ENCODE measurements around the gene SPEN.
"Not testable (repeated sequence)": the region's sequence is repeated elsewhere in the genome, so short reads cannot be mapped to it uniquely, and the experiment has no call there.

SPEN gene

DNA sequence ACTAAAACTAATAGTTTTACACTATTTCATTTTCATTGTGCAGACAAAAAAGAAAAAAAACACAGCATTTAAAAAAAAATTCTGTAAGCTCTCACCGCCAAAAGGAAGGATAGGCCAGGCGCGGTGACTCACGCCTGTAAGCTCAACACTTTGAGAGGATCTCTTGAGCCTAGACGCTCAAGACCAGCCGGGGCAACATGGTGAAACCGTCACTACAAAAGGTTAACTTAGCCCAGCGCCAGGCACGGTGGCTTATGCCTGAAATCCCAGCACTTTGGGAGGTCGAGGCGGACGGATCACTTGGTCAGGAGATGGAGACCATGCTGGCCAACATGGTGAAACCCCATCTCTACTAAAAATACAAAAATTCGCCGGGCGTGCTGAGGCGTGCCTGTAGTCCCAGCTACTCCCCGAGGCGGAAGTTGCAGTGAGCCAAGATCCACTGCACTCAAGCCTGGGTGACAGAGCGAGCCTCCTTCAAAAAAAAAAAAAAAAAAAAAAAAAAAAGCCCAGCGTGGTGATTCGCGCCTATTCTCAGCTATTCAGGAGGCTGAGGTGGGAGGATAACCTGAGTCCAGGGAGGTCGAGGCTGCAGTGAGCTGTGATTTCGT, 14.3 kb upstream of the SPEN start:
- peak in 1 of 2 donors; percentile 14 for DNase-seq (ENCODE audit: low read depth in 2 of 2)

DNA sequence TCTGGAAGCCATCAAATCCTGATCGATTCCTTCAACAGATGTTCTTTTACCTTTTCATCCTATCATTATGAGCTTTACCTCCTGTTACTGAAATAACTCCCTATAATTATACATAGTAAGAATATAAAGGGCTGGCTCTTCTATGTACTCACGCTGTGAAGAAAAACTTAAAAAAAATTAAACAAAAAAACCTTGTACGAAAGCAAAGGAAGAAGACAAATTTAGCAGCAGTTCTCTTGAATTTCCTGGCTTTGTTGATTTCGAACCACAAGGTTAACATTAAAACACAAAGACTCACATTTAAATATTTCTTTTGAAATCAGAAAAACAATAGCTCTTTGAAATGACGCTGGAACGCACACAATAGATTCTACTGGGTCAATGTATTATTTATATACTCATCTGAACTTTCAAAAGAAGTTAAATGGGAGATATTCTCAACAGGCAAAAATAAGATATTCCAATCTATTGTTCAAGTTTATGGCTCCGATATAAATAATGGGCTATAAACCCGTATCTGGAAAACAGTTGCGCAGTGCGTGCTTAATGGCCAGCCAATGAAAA, 13.6 kb upstream of the SPEN start:
- DNase-seq (ENCODE audit: low read depth in 2 of 2) = no peak

DNA sequence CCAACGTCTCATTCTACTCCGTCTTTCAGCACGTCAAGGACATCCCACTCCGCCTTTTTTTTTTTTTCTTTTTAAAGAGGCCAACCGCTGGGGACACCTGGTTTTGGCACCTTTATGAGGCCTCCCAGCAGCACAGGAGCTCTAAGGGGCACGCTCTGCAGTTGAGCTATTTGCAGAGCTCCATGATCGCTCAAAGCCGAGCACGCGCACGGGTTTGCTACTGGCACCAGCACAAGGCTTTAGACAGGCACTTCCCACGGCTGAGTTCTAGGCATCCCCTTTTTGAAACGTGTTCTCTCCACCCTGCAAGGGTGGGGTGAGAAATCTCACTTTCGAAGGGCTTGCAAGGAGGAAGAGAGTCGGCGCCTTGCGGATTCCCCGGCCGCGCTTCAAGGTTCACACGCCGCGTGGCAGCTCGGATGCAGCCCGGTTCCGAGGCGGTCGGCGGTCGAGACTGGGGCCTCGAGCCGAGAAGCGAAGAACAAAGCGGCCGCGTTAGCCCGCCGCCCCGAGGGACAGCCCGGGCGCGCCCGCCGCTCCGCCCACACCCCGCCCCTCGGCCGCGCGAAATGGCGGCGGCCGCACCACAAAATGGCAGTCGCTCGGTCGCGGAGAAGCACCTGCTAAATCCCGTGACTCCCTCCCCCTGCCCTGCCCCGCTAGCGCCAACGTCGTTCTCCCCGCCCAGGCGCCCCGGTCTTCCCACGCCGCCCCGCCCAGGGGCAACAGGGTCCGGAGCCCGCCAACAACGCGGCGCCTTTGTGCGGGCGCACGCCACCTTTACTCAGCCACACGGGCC, 12.9 kb upstream of the SPEN start:
- peak; percentile 84 to 89 for DNase-seq (ENCODE audit: low read depth in 2 of 2)

DNA sequence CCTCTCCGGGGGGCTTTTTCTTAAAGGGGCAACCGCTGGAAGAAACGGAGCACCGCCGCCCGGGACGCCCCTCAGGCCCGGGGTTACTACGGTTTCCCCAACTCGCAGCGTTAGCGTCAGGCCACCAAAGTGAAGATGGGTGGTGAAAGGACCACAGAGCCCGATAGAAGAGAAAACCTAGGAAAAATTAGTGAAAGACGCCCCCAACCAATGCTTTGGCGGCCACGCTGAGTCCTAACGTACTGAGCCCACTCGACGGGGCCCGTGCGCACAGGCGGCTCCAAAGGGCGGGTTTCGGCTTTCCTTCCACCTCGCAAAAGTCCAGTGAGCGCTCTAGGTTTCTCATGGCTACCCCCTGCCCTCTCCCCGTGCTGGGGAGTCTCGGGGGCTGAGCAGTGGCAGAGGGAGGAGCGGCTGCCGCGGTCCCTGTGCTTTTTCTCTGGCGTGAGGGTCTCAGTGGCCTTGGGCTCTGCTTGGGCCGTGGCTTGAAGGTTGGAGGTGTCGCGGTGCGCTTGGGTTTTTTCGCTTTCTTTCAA, 12.2 kb upstream of the SPEN start:
- peak in 1 of 2 donors; percentile 26 for DNase-seq (ENCODE audit: low read depth in 2 of 2)

DNA sequence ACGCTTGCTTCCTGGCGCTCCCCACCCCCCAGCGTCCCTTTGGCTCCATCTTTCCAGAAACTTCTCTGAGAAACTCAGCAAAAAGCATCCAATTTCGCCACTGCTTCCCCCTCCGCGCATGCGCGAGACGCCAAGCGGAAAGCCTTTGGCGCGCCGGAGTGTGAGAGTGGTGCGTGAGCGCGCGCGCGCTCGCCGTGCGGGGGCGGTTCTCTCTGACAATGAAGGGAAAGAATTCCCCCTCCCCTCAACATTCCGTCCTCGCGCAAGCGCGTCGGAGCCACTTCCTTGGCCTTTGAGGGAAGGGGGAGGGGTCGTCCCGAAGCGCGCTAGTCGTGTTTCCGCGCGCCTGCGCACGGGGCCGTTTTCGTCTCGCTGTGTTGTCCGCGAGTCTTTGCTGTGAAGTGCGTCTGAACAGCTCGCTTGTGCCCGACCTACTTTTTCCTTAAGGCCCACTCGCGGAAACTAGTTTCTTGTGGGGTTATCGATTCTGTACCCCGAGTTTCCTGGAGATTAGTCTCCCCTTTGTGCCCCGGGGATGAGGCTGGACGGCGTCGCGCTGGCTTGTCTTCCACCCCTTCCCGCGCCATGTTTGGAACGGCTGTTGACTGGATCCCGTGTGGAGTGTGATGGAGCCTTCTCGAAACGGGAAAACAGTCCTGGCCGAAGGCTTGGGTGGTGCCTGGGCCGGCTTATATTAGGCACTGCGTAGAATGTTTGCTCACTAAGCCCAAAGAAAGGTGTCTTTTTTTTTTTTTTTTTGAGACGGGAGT, 11.6 kb upstream of the SPEN start:
- peak; percentile 98 to 99 for DNase-seq (ENCODE audit: low read depth in 2 of 2)

DNA sequence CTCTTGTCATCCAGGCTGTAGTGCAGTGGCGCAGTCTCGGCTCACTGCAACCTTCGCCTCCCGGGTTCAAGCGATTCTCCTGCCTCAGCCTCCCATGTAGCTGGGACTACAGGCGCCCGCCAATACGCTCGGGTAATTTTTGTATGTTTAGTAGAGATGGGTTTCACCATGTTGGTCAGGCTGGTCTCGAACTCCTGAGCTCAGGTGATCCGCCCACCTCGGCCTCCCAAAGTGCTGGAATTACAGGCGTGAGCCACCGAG, 11.1 kb upstream of the SPEN start:
- not testable (repeated sequence) for DNase-seq (ENCODE audit: low read depth in 2 of 2)

DNA sequence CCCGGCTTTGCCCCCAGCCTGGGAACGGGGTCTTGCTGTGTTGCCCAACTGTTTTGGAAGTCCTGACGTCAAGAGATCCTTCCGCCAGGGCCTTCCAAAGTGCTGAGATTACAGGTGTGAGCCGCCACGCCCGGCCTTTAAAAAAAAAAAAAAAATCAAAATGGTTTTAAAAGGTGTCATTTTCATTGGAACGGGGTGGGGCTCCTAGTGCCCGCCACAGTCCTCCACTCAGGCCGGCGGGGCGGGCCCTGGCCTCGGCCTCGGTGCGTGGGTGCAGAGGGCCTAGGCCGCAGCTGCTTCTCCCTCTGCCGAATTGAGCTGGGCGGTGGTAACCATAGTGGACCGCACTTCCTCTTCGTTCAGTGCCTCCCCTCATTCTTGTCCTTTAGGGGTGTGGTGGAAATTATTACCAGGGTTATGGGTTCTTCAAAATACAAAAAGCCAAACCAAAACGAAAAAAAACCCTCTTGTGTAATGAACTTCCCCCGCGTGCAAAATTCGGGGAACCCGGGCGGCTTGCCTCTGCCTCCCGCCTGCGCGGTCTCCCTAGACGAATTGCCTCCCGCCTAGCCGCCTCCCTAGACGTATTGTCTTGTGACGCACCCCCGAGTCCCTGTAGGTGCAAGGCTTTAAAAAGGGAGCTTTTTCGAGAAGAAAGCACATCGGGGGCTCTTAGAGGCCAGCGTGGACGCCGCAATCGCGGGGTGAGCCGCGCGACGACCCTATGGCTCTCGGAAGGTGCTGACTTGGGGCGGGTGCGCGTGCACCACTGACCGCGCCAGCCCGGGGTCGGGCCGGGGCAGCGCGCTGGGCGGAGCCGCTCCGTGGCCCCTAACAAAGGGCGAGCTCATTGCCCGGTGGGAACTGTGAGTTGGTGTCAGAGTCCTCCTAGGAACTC, 10.5 kb upstream of the SPEN start:
- peak; percentile 48 to 73 for DNase-seq (ENCODE audit: low read depth in 2 of 2)

DNA sequence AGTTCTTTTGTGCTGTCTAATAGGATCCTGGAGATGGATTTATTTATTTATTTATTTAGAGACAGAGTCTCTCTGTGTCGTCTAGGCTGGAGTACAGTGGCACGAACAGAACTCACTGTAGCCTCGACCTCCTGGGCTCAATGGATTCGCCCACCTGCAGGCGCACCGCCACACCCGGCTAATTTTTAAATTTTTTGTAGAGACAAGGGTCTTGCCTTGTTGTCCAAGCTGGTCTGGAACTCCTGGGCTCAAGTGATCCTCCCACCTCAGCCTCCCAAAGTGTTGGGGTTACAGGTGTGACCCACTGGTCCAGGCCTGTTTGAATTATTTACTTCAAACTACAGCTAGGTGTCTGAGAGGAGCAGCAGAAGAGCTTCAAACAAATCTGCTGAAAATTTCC, 9.6 kb upstream of the SPEN start:
- DNase-seq (ENCODE audit: low read depth in 2 of 2) = no peak

DNA sequence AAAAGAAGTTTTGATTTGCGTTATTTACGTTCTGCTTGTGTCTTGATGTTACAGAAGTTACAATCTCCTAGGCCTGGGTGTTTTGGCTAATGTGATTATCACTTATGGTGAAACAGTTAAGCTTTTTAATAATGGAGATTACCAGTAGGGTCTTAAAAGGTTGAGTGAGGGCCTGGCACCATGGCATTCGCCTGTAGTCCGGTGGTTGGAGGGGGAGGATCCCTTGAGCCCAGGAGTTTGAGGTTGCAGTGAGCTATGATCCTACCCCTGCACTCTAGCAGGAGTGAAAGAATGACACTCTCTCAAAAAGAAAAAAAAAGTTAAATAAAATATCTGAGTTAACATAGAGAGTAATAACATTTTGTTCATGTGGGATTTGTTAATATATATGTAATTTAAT, 8.8 kb upstream of the SPEN start:
- no peak for DNase-seq (ENCODE audit: low read depth in 2 of 2)

DNA sequence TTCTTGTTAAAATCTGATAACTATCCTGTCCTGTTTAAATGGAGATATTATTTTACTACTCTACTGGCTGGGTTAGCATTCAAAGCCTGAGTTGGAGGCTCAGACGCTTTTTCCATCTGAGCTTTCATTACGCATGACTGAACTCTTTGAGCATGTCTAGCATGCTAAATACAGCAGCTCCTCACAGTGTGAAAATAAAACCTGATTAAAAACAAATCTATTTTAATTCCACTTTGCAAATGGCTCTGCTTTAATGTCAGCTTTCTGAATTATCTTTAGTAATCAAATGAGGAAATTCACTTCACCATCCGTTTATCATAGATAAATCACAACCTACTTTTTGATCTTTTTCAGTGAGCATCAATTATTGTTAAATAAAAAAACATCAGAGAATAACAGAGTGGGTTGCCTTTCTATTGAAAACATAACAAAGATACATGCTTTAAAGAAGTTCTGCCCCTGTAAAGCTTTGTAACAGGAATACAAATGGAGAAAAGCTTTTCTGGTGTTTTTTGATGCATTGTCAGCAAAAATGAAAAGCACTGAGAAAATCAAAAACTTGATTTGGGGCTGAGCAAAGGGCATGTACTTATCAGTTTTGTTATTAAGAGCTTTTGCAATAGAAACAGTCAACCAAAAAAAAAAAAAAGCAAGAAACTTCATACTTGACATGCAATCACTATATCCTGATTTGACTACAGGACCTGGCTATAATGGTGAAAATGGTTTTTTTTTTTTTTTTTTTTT, 3.5 kb upstream of the SPEN start:
- no peak for DNase-seq (ENCODE audit: low read depth in 2 of 2)

DNA sequence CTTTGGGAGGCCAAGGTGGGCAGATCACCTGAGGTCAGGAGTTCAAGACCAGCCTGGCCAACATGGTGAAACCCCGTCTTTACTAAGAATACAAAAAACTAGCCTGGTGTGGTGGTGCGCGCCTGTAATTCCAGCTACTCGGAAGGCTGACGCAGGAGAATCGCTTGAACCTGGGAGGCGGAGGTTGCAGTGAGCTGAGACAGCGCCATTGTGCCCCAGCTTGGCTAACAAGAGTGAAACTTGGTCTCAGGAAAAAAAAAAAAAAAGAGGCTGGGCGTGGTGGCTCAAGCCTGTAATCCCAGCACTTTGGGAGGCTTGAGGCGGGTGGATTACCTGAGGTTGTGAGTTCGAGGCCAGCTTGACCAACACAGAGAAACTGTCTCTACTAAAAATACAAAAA, 1.5 kb upstream of the SPEN start:
- not testable (repeated sequence) for DNase-seq (ENCODE audit: low read depth in 2 of 2)

DNA sequence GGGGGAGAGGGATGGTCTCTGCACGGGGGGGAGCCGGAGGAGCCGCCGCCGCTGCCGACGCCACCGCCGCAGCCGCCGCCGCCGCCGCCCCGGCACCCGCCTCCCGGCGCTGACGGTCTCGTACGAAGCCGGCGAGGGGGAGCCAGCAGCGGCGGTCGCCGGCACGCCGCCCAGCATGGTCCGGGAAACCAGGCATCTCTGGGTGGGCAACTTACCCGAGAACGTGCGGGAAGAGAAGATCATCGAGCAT, 311 bp downstream of the SPEN start:
- peak in 1 of 2 donors; percentile 13 for DNase-seq (ENCODE audit: low read depth in 2 of 2)

DNA sequence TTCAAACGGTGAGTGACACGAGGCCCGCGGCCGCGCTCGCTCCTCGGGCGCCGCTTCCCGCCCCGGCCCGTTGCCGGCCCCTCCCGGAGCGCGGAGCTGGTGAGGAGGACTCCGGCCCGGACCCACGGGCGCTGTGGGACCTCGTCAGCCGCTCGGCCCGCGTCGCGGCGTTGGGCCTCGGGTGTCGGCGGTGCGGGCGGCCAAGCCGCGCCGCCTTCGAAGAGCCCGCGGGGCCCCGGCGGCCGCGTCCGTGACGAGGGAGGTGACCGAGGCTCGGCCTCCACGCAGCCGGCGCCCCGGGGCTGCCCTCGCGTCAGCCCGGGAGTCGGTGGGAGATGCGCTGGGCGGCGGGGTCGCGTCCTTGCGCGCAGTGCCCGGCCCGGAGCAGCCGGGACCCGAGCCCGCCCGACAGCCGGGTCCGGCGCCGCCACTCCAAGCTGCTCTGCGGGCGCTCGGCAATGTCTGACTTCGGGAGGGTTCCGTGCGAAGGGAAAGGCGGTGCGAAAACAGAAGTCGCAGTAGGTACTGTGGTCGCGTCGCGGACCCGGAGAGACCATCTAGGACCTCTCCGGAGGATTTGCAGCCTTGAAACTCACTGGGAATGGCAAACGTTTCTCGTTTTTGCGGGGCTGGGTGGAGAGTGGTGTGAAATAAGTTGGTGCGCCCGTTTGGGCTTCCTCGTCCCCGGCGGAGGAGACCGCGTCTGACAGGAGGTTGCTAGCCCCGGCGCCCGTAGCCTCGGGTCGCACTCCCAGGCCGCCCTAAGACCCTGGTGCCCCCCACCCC, 829 bp downstream of the SPEN start:
- peak; percentile 20 to 34 for DNase-seq (ENCODE audit: low read depth in 2 of 2)

DNA sequence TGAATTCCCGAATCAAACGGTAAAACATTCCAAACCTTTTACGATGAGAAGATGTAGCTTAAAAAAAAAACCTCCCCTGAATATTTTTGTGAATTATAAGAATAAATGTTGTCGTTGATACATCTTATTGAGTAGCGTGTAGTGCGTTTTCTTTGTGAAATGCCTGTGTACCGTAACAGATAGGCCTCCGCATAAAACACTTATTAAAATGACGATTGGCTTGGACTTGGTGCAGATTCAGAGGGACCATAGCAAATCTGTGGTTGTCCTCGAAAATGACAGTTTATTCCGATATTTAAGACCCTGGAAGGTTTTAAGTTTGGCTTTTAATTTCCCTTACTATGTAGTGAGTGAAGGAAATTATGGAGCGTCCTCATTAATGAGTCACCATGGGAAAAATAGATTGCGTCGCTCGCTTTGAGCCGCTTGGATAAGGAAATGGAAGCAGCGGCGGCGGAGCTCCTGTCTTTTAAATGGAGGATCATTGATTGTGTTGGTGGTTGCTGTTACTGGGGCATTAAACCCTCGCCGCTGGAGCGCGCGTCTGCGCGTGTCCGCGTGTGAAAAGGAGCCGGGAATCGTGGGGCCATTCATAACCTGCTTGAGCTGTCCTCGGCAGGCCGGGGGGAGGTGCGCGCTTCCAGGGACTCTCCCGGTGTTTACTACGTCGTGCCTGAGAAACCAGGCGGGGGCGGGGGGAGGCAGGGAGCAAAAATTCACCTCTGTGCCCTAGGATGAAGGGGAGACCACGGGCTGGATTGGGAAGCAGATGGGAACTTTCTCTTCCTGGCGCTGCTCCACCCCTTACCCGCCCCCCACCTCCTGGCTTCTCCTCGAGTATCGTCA, 1.6 kb downstream of the SPEN start:
- peak; percentile 47 to 65 for DNase-seq (ENCODE audit: low read depth in 2 of 2)

DNA sequence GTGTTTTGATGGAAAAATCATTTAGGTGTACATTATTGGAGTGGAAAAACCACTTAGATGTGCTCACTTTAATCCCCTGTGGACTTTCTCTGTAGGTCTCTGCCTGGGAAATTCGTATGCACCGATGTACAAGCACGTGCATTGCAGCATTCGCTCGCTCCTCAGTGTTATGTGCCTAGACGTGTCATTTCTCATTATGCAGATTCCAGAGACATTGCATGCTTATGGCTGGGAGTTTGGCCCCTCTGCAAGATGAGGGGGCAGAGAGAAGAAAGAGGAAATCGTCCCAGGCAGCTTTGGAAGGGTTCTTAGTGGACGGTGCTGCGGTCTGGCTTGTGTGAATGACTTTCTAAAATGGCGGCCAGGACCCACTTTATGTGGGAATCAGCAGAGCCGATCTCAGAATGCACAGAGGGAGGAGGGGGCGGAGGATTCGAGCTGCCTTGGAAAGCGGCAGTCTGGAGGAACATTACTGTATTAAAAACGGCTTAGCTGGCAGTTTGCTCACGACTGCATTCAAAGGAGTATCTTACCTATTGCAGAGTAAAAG, 2.3 kb downstream of the SPEN start:
- peak in 1 of 2 donors; percentile 18 for DNase-seq (ENCODE audit: low read depth in 2 of 2)

DNA sequence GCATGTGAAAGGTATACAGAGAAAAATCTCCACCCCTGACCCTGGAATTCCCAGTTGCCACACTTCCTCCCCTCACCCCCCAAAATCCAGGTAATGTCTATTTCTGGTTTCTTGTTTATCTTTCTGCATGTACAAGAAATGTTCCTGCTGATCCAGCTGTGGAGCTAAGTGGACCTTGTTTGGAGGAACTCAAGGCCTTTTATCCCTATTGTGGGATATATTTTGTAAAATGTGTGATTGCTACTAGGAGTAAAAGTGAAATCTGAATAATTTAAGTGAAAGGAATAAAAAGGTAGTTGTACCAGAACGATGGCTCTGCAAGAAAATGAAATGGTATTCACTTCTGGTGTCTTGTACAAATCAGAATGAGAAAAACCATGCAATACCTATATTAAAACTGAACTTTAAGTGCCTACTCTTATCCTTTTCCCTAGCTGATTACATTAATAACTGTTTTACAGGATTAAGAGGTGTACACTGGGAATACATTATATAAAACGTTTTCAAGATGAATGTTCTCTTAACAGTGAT, 3.0 kb downstream of the SPEN start:
- DNase-seq (ENCODE audit: low read depth in 2 of 2) = no peak

DNA sequence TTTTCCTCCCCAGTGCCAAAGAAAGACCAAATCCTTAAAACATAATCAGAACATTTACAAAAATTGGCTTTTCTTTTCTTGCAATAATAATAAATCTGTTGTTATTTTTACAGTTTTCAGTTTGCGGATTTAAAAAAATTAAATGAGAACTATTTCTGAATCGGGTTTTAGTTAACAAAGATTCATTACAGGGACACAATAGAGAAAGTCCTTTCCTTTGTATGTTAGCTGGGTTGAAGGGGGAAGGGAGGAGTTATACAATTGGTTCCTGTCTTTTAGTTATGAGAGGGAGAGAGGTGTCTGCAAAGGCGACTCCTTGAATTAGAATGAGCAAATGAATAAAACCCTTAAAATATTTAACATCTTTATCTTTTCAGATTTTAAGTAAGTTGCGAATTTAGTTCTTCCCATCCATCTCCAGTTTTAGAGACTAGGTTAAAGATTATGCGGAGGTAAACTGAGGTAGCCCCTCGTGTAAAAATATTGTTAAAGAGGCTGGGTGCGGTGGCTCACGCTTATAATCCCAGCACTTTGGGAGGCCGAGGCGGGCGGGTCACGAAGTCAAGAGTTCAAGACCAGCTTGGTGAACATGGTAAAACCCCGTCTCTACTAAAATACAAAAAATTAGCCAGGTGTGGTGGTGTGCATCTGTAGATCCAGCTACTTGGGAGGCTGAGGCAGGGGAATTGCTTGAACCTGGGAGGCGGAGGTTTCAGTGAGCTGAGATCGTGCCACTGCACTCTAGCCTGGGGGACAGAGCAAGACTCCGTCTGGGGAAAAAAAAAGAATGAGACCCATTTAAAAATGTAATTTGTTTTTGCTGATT, 3.9 kb downstream of the SPEN start:
- no peak for DNase-seq (ENCODE audit: low read depth in 2 of 2)

Measured in stimulated activated CD8-positive, alpha-beta memory T cell treated with anti-CD3 and anti-CD28 coated beads, Interleukin-2, amount 100 ng/mL, for 48 hours (primary cell).